Neural cell (in vitro differentiated cells): ENCODE measurements around the gene PTPRB.

Source experiments
- CTCF ChIP-seq: fragments of 450-650 bp; IDR thresholded peaks from 2 replicates; pipeline ENCODE4 v1.5.1; 2014; ENCODE audit warnings: antibody characterized with exemption, mild to moderate bottlenecking, moderate library complexity; ENCODE audit not compliant: poor library complexity, severe bottlenecking
- EZH2 ChIP-seq: fragments of 200-600, 300-800 bp; shearing (Covaris generic), sonication (generic); IDR thresholded peaks from 2 replicates; pipeline ENCODE4 v1.6.1; 2014; ENCODE audit warnings: antibody characterized with exemption, low read length, borderline replicate concordance, mild to moderate bottlenecking; ENCODE audit not compliant: insufficient read depth, poor library complexity, severe bottlenecking
- POLR2AphosphoS5 ChIP-seq: IDR thresholded peaks from 2 replicates; pipeline ENCODE4 v1.6.1; 2012

GRCh38 chr12:70550180-70550577 lies 87.0 kb downstream of the PTPRB start:
- TF ChIP-seq CTCF (no peak), EZH2 (no peak), POLR2AphosphoS5 (no peak)
